HG03025 (cell line): ENCODE data around the gene RSAD1.
"Not testable (repeated sequence)": the region's sequence is repeated elsewhere in the genome, so short reads cannot be mapped to it uniquely, and the experiment has no call there.

Experiments used
- ATAC-seq: cut with Tn5 transposase; IDR thresholded peaks from one replicate; pipeline ENCODE4 v1.9.1; 2021; ENCODE audit warnings: mild to moderate bottlenecking, moderate library complexity; ENCODE audit not compliant: unreplicated experiment, low FRiP score

Gene RSAD1

GRCh38 chr17:50471009-50471905 is 7.4 kb upstream of the RSAD1 start:
- no peak for ATAC-seq

- no peak for ATAC-seq
Measured at GRCh38 chr17:50472286-50472685, 6.4 kb upstream of the RSAD1 start.

GRCh38 chr17:50472761-50473161 is 5.9 kb upstream of the RSAD1 start:
- ATAC-seq = not testable (repeated sequence)

- ATAC-seq = no peak
Measured at GRCh38 chr17:50473901-50474300, 4.8 kb upstream of the RSAD1 start.

- no peak for ATAC-seq
Measured at GRCh38 chr17:50474523-50474922, 4.1 kb upstream of the RSAD1 start.

- ATAC-seq = no peak
Measured at GRCh38 chr17:50475362-50475761, 3.3 kb upstream of the RSAD1 start.

- not testable (repeated sequence) for ATAC-seq
Measured at GRCh38 chr17:50475775-50476544, 2.7 kb upstream of the RSAD1 start.

GRCh38 chr17:50476545-50477315 is 1.9 kb upstream of the RSAD1 start:
- ATAC-seq = no peak

- no peak for ATAC-seq
Measured at GRCh38 chr17:50477976-50478375, 684 bp upstream of the RSAD1 start.

- ATAC-seq = no peak
Measured at GRCh38 chr17:50479522-50480141, 972 bp downstream of the RSAD1 start.

- ATAC-seq = no peak
Measured at GRCh38 chr17:50480142-50480764, 1.6 kb downstream of the RSAD1 start.

GRCh38 chr17:50480854-50481490 is 2.3 kb downstream of the RSAD1 start:
- ATAC-seq = no peak

GRCh38 chr17:50481648-50482047 is 3.0 kb downstream of the RSAD1 start:
- no peak for ATAC-seq

GRCh38 chr17:50482110-50482509 is 3.5 kb downstream of the RSAD1 start:
- no peak for ATAC-seq

- peak; percentile 47 for ATAC-seq
Measured at GRCh38 chr17:50482516-50482915, 3.9 kb downstream of the RSAD1 start.

GRCh38 chr17:50483266-50483665 is 4.6 kb downstream of the RSAD1 start:
- no peak for ATAC-seq

GRCh38 chr17:50484386-50485155 is 5.9 kb downstream of the RSAD1 start:
- no peak for ATAC-seq

- no peak for ATAC-seq
Measured at GRCh38 chr17:50487213-50488096, 8.8 kb downstream of the RSAD1 start.
